Measurements from ENCODE around the gene NSUN6. TPM values are rescaled to one million over a fixed set of nuclear protein-coding genes. Genes with fewer than 3 reads are reported as not detected.
A peak's percentile ranks its signal among the peaks of the same experiment; 100 is the strongest.
"Not testable (repeated sequence)": the region's sequence is repeated elsewhere in the genome, so short reads cannot be mapped to it uniquely, and the experiment has no call there.

NSUN6 gene
- total RNA-seq, 1 experiment from 2014 or later: 6.0 TPM

DNA sequence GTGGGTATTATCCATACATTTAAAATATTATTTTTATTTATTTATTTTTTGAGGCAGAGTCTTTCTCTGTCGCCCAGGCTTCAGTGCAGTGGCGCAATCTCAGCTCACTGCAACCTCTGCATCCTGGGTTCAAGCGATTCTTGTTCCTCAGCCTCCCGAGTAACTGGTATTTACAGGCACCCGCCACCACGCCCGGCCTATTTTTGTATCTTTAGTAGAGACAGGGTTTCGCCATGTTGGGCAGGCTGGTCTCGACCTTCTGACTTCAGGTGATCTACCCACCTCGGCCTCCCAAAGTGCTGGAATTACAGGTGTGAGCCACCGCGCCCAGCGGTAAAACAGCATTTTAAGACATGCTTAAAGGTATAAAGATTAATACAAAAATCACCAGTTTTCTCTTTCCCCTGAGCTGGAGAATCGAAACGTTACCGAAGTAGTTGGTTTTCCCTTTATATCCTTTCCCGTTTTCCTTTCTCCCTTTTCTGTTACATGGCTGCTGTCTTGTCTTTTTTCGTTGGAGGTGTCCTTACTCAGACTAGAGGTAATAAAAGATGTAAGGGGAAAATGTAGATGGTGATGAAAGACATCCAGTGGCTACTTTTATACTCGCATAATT, 9.5 kb upstream of the NSUN6 start:
- in situ Hi-C loops (cut with HindIII; ENCODE audit: low sequenced_read_pairs): no loop called here
- DNase-seq (ENCODE audit: low spot score): no peak

DNA sequence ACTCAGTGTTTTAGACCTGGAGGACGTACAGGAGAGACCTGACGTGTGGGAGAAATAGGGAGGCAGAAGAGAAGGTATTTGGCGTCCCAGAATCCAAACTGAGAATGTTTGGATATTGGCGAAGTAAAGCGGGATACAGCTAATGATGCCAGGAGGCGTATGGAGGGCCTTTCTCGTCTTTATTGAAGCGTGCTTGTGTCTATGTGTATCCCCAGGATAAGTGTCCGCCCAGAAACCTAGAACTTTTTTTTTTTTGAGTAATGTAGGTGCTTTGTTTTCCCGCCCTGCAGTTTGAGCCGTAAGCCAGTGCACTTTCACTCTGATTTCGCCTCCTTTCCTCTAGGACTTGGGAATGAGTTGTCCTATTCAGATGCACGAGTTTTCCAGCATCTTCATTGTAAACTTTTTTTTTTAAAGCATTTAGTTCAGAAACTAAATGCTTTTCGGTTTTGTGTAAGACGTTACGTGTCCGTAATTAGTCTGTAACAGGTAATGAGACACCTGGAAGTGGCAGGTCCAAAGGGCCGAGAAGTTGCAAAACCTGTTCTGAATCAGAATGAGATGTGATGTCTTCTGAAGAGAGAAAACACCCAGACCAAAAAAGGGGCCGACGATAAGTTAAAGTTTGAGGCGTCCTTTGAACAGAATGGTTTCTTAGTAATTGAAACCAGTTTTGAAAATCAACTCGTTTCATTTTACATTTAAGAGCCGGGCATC, 8.6 kb upstream of the NSUN6 start:
- peak; percentile 55 for DNase-seq (ENCODE audit: low spot score)
- in situ Hi-C loops (cut with HindIII; ENCODE audit: low sequenced_read_pairs): no loop called here

DNA sequence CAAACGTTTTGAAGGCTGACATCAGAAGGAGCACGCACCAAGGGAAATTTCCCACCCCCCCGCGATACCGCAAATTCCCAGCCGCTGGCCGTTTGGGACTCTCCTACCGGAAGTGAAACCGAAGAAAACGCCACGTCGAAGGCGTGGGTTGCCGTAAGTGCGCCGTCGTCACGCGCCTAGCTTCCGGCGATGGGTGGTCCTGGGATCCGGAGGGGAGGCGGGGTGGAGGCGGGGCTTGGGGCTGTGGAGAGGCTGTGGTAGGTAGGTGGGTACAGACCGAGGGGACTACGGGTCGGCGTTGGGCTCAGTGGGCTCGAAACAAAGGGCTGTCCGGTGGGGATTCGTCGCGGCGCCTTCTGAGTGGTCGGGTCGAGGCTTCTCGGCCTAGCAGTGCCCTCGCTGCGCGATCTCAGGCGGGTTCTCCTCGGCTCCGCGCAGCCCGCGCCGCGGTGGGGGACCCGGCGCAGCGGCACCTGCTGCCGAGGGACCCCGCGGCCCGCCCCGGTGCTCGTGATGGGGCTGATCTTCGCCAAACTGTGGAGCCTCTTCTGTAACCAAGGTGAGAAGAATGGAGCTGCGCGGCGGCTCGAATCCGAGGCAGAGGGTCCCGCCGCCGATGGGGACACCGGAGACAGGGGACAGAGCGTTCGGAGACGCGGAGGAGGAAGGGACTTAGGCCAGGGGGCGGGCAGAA, 7.9 kb upstream of the NSUN6 start, which contains the start of gene ARL5B:
TSS of gene ARL5B (plus strand) at position 307 of the 694 bp plus-strand sequence. CDS start at position 514, 207 bp downstream.
- in situ Hi-C loops (cut with HindIII; ENCODE audit: low sequenced_read_pairs): no loop called here

DNA sequence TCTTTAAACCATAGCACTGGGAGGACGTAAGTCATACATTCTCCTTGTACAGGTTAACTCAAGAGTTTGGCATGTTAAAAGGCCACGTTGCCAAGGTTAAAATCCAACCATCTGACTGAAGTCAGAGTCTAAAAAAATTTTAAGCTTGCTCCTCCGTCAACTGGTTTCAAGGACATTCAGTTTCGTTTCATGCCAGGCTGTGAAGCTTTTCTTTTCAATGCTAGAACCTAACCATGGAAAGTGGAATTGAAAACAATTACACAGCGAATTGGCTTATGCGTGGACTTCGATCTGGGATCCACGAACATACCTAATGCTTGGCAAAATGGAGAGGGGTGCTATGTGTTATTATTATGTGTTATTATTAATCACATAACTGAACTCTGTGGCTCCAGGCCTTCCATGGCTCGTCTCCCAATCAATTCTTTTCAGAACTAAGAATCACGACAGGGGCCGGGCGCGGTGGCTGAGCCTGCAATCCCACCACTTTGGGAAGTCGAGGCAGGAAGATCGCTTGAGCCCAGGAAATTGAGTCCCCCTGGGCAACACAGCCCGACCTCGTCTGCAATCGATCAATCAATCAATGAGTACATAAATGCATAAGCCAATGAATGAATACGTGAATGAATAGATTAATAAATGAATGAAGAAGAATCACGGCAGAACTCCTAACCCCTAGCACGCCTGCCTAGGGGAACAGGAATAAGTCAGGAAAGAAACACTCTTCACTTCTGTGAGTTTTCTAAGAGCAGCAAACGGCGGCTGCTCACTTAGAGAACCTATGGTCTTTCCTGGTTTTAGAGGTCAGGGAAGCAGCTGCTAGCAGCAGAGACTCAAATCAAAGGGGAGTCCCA, 7.1 kb upstream of the NSUN6 start:
- DNase-seq (ENCODE audit: low spot score): peak; percentile 13
- in situ Hi-C loops (cut with HindIII; ENCODE audit: low sequenced_read_pairs): no loop called here

More for the DNA sequence above, 7.9 kb upstream of the NSUN6 start, which contains the start of gene ARL5B:
- DNase-seq (ENCODE audit: low spot score): peak; percentile 97

DNA sequence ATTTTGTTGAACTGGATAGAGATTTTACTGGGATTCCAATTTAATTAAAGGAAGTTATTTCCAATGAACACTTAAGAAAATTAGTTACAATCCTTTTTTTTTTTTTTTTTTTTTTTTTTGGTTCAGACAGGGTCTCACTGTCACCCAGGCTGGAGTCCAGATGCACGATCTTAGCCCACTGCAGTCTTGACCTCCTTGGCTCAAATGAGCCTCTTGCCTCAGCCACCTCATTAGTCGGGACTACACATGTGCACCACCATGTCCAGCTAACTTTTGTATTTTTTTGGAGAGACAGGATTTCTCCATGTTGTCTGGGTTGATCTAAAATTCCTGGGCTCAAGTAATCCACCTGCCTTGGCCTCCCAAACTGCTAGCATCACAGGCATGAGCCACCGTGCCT, 5.3 kb upstream of the NSUN6 start:
- no peak for DNase-seq (ENCODE audit: low spot score)
- in situ Hi-C loops (cut with HindIII; ENCODE audit: low sequenced_read_pairs): no loop called here

GRCh38 chr10:18653112-18653511, 1.7 kb upstream of the NSUN6 start:
- in situ Hi-C loops (cut with HindIII; ENCODE audit: low sequenced_read_pairs): no loop called here
- DNase-seq (ENCODE audit: low spot score): no peak

DNA sequence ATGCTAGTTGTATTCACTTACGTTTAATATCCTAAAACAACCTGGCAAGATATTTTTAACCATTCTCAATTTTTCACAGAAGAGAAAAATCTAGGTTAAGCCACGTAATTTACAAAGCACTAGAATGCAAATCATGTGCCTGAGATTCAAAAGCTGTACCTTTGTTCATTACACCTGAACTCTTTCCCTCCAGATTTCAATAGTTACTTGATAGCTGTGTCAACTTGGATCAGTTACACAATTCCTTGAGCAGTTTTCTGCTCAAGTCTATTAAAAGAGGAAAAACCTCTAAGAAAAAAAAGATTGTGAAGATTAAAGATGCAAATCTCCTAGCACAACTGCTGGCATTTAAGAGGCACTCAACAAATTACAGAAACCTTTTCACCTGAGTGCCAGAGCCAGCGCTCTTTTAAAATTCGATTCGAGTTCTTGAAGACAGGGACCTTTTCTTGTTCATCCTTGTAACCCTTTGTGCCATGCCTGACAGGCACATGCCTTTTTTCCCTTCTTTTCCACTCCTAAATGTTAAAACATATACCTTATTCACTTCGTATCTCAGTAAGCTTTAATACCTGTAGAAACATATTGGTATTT, 886 bp downstream of the NSUN6 start:
- DNase-seq (ENCODE audit: low spot score): no peak
- in situ Hi-C loops (cut with HindIII; ENCODE audit: low sequenced_read_pairs): no loop called here

GRCh38 chr10:18649364-18649959, 1.9 kb downstream of the NSUN6 start:
- in situ Hi-C loops (cut with HindIII; ENCODE audit: low sequenced_read_pairs): no loop called here
- DNase-seq (ENCODE audit: low spot score): no peak

GRCh38 chr10:18647945-18648344, 3.4 kb downstream of the NSUN6 start:
- in situ Hi-C loops (cut with HindIII; ENCODE audit: low sequenced_read_pairs): no loop called here
- no peak for DNase-seq (ENCODE audit: low spot score)

GRCh38 chr10:18647151-18647550, 4.2 kb downstream of the NSUN6 start:
- in situ Hi-C loops (cut with HindIII; ENCODE audit: low sequenced_read_pairs): no loop called here
- no peak for DNase-seq (ENCODE audit: low spot score)

GRCh38 chr10:18639719-18640118, 11.7 kb downstream of the NSUN6 start:
- DNase-seq (ENCODE audit: low spot score); in situ Hi-C loops (cut with HindIII; ENCODE audit: low sequenced_read_pairs): not testable (repeated sequence)

GRCh38 chr10:18637400-18637799, 14.0 kb downstream of the NSUN6 start:
- DNase-seq (ENCODE audit: low spot score); in situ Hi-C loops (cut with HindIII; ENCODE audit: low sequenced_read_pairs): not testable (repeated sequence)

DNA sequence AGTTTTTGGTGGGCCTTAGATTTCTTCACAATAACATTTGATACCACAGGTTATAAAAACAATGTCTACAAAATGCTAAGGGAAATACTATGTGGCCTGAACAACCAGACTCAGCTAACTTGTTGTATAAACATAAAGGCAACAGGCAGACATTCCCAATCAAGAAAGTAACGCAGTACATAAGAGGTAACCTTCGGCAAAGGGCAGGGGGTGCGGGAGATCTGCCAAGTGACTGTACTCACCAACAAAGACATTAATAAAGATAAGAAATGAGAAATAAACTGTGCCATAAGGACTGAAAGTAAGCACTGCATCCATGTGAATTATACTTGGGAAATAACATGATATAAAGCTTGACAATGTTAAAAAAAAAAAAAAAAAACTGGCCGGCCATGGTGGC, 15.4 kb downstream of the NSUN6 start:
- DNase-seq (ENCODE audit: low spot score): no peak
- in situ Hi-C loops (cut with HindIII; ENCODE audit: low sequenced_read_pairs): no loop called here

DNA sequence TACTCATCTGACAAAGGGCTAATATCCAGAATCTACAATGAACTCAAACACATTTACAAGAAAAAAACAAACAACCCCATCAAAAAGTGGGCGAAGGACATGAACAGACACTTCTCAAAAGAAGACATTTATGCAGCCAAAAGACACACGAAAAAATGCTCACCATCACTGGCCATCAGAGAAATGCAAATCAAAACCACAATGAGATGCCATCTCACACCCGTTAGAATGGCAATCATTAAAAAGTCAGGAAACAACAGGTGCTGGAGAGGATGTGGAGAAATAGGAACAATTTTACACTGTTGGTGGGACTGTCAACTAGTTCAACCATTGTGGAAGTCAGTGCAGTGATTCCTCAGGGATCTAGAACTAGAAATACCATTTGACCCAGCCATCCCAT, 18.9 kb downstream of the NSUN6 start:
- DNase-seq (ENCODE audit: low spot score); in situ Hi-C loops (cut with HindIII; ENCODE audit: low sequenced_read_pairs): not testable (repeated sequence)

DNA sequence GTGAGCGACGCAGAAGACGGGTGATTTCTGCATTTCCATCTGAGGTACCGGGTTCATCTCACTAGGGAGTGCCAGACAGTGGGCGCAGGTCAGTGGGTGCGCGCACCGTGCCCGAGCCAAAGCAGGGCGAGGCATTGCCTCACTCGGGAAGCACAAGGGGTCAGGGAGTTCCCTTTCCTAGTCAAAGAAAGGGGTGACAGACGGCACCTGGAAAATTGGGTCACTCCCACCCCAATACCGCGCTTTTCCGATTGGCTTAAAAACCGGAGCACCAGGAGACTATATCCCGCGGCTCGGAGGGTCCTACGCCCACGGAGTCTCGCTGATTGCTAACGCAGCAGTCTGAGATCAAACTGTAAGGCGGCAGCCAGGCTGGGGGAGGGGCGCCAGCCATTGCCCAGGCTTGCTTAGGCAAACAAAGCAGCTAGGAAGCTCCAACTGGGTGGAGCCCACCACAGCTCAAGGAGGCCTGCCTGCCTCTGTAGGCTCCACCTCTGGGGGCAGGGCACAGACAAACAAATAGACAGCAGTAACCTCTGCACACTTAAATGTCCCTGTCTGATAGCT, 23.9 kb downstream of the NSUN6 start:
- in situ Hi-C loops (cut with HindIII; ENCODE audit: low sequenced_read_pairs): not testable (repeated sequence)
- peak; percentile 19 for DNase-seq (ENCODE audit: low spot score)

GRCh38 chr10:18625886-18626285, 25.5 kb downstream of the NSUN6 start:
- DNase-seq (ENCODE audit: low spot score): no peak
- in situ Hi-C loops (cut with HindIII; ENCODE audit: low sequenced_read_pairs): no loop called here

- DNase-seq (ENCODE audit: low spot score); in situ Hi-C loops (cut with HindIII; ENCODE audit: low sequenced_read_pairs): not testable (repeated sequence)
These were observed 27.7 kb downstream of the NSUN6 start for GRCh38 chr10:18623671-18624070.

DNA sequence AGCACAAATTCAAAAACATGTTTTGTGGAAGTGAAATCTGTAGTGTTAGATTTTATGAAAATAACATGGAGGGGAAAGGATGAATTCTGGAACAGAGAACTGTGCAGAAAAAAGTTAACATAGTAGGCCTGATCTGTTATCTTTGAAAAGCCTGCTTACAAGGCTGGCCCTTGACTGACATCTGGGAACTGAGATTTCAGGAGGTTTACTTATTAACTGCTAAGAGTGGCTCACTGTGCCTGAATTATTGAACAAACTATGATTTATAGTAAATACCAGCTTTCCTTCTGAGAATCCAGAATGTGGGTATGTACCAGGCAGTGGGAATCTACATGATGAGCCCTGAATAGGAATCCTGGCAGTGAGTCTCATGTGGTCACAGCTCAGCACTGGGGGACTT, 30.5 kb downstream of the NSUN6 start:
- no peak for DNase-seq (ENCODE audit: low spot score)

More for the DNA sequence above, 30.5 kb downstream of the NSUN6 start:
- in situ Hi-C loops (cut with HindIII; ENCODE audit: low sequenced_read_pairs): no loop called here
